Stomach (tissue), 4 donors: ENCODE data around the gene SF3A1.

Source experiments
- POLR2A ChIP-seq, 4 donors: fragments of 450-650 bp; IDR thresholded peaks; one replicate each; pipeline ENCODE4 v1.6.1; 2016; ENCODE audit warnings: antibody characterized with exemption in 4 of 4, control low read depth in 2 of 4, mild to moderate bottlenecking in 1 of 4, moderate library complexity in 1 of 4
- POLR2AphosphoS5 ChIP-seq, 3 donors: sonication (generic); formaldehyde crosslinking; IDR thresholded peaks; one replicate each; pipeline ENCODE4 v1.6.1; 2016; ENCODE audit warnings: antibody characterized with exemption in 3 of 3
- TF ChIP-seq, protein P1 (sequence below), 7 experiments: fragments of 450-650 bp in 4 of 7; fragments of 200-600 bp in 3 of 7; sonication (generic) in 3 of 7; IDR thresholded peaks; one replicate each; pipeline ENCODE4 v1.5.1; 2016 to 2019; ENCODE audit warnings: antibody characterized with exemption in 7 of 7, control low read depth in 2 of 7, mild to moderate bottlenecking in 1 of 7

DNA sequence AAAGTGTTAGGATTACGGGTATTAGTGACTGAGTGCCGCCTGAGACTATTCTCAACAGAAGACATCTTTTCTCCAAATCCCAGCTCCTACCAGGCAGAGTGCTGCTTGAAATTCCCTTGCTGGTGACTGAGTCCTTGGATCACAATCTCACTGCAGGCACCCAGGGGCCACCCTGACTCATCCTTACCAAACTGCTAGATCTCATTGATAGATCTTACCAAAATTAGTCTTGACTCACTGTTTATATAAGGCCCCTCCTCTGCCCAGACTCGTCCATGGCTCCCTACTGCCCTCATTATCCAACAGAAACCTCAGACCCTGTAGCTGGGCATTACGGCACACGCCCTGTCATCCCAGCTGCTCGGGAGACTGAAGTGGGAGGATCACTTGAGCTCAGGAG, 44.6 kb downstream of the SF3A1 start:
- TF ChIP-seq, protein P1, sequence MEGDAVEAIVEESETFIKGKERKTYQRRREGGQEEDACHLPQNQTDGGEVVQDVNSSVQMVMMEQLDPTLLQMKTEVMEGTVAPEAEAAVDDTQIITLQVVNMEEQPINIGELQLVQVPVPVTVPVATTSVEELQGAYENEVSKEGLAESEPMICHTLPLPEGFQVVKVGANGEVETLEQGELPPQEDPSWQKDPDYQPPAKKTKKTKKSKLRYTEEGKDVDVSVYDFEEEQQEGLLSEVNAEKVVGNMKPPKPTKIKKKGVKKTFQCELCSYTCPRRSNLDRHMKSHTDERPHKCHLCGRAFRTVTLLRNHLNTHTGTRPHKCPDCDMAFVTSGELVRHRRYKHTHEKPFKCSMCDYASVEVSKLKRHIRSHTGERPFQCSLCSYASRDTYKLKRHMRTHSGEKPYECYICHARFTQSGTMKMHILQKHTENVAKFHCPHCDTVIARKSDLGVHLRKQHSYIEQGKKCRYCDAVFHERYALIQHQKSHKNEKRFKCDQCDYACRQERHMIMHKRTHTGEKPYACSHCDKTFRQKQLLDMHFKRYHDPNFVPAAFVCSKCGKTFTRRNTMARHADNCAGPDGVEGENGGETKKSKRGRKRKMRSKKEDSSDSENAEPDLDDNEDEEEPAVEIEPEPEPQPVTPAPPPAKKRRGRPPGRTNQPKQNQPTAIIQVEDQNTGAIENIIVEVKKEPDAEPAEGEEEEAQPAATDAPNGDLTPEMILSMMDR (IDR thresholded peaks at IDR 0.05): no peak
- TF ChIP-seq POLR2A (IDR thresholded peaks at IDR 0.05): no peak
- TF ChIP-seq POLR2AphosphoS5 (IDR thresholded peaks at IDR 0.05): no peak
